Uterus (tissue), 4 donors: ENCODE measurements around the gene TMEM175. TPM values are rescaled to one million over a fixed set of nuclear protein-coding genes. Genes with fewer than 3 reads are reported as not detected.
"Not testable (repeated sequence)": the region's sequence is repeated elsewhere in the genome, so short reads cannot be mapped to it uniquely, and the experiment has no call there.

Experiments used
- DNase-seq, 2 donors: peaks; one replicate each; pipeline ENCODE4 v3.0.0-alpha.2; 2019 to 2020
- H3K27ac ChIP-seq, 2 donors: fragments of 200-600 bp; sonication (generic); 1 replicate in 1 of 2; 2 replicates in 1 of 2; pipeline ENCODE4 v1.5.1; 2016 to 2018
- H3K27me3 ChIP-seq, 2 donors: fragments of 200-600 bp; sonication (generic); one replicate each; pipeline ENCODE4 v1.5.1; 2018 to 2019; ENCODE audit warnings: control low read depth in 1 of 2
- H3K36me3 ChIP-seq, 2 donors: fragments of 200-600 bp; sonication (generic); one replicate each; pipeline ENCODE4 v1.5.1; 2019; ENCODE audit warnings: control low read depth in 1 of 2
- H3K4me1 ChIP-seq, 2 donors: fragments of 200-600 bp; sonication (generic); one replicate each; pipeline ENCODE4 v1.5.1; 2018 to 2019; ENCODE audit warnings: control low read depth in 1 of 2
- H3K4me3 ChIP-seq, 2 donors: fragments of 200-600 bp; sonication (generic); 1 replicate in 1 of 2; 2 replicates in 1 of 2; pipeline ENCODE4 v1.5.1; 2018 to 2019; ENCODE audit warnings: mild to moderate bottlenecking in 1 of 2
- H3K9me3 ChIP-seq, 2 donors: fragments of 200-600 bp; sonication (generic); one replicate each; pipeline ENCODE4 v1.5.1; 2019; ENCODE audit warnings: control low read depth in 1 of 2
- CTCF ChIP-seq, 4 experiments: fragments of 200-600 bp in 2 of 4; fragments of 450-650 bp in 2 of 4; sonication (generic) in 2 of 4; IDR thresholded peaks; one replicate each; pipeline ENCODE4 v1.5.1; 2016 to 2019; ENCODE audit warnings: antibody characterized with exemption in 4 of 4, mild to moderate bottlenecking in 2 of 4, moderate library complexity in 1 of 4
- POLR2A ChIP-seq, 2 donors: fragments of 450-650 bp; IDR thresholded peaks; one replicate each; pipeline ENCODE4 v1.6.1; 2016; ENCODE audit warnings: antibody characterized with exemption in 2 of 2, mild to moderate bottlenecking in 1 of 2, moderate library complexity in 1 of 2
- intact Hi-C: fragments of 100-400 bp; cut with DNase I; formaldehyde crosslinking; loops from one replicate; pipeline ENCODE4 v1.15.1; 2023; ENCODE audit warnings: low total_unique reads
- total RNA-seq, 4 donors: library from RNA; depleted of rRNA in 3 of 4; stranded (reverse); fragments of >200 nt in 3 of 4; gene quantifications; one replicate each; pipeline versions ENCODE4 v1.1.0 to v1.2.4, GENCODE V29; 2014 to 2023
- donor health status: DM: yes; HTN: yes; CAD: no.

The TMEM175 gene
- total RNA-seq, 4 donors from 2014 or later: 9.9 to 39.7 (median 26.3) TPM

- no peak for DNase-seq
- H3K9me3 ChIP-seq: no peaks in the 10 kb centered on the region
- TF ChIP-seq CTCF (IDR thresholded peaks at IDR 0.05): no peak
- no peak for TF ChIP-seq POLR2A (IDR thresholded peaks at IDR 0.05)
- peak overlapping the region; percentile 26 to 33 for H3K27ac ChIP-seq
- H3K27me3 ChIP-seq: no peaks in the 10 kb centered on the region
- H3K4me1 ChIP-seq: peaks cover 0 to 14% of the 10 kb centered on the region in 2 donors
- H3K36me3 ChIP-seq: no peaks in the 10 kb centered on the region
- H3K4me3 ChIP-seq: no peak overlapping the region
- intact Hi-C loops: no loop called here
These were observed 7.1 kb upstream of the TMEM175 start for GRCh38 chr4:925171-925570.

GRCh38 chr4:925771-926500 lies 6.3 kb upstream of the TMEM175 start:
- no peaks in the 10 kb centered on the region for H3K36me3 ChIP-seq
- intact Hi-C loops: no loop called here
- DNase-seq: no peak
- peaks cover 5 to 21% of the 10 kb centered on the region in 2 donors for H3K4me1 ChIP-seq
- H3K27ac ChIP-seq: peak overlapping the region in 1 of 2 donors; percentile 26
- no peaks in the 10 kb centered on the region for H3K9me3 ChIP-seq
- no peak overlapping the region for H3K4me3 ChIP-seq
- H3K27me3 ChIP-seq: no peaks in the 10 kb centered on the region
- no peak for TF ChIP-seq CTCF (IDR thresholded peaks at IDR 0.05)
- no peak for TF ChIP-seq POLR2A (IDR thresholded peaks at IDR 0.05)

- intact Hi-C loops: no loop called here
- DNase-seq: no peak
- no peak overlapping the region for H3K4me3 ChIP-seq
- no peaks in the 10 kb centered on the region for H3K27me3 ChIP-seq
- no peaks in the 10 kb centered on the region for H3K9me3 ChIP-seq
- no peak overlapping the region for H3K27ac ChIP-seq
- H3K36me3 ChIP-seq: no peaks in the 10 kb centered on the region
- H3K4me1 ChIP-seq: peaks cover 7 to 24% of the 10 kb centered on the region in 2 donors
- TF ChIP-seq POLR2A (IDR thresholded peaks at IDR 0.05) (no peak), CTCF (IDR thresholded peaks at IDR 0.05) (peak in 1 of 4 experiments; percentile 13)
These were observed 5.7 kb upstream of the TMEM175 start for GRCh38 chr4:926538-926937.

GRCh38 chr4:927566-927965 lies 4.7 kb upstream of the TMEM175 start:
- DNase-seq, H3K27ac ChIP-seq, H3K4me3 ChIP-seq, H3K27me3 ChIP-seq, H3K36me3 ChIP-seq, intact Hi-C loops, H3K9me3 ChIP-seq: not testable (repeated sequence)
- peaks cover 8 to 24% of the 10 kb centered on the region in 2 donors for H3K4me1 ChIP-seq

GRCh38 chr4:929096-929765 lies 3.0 kb upstream of the TMEM175 start:
- no peak overlapping the region for H3K4me3 ChIP-seq
- peaks cover 15 to 24% of the 10 kb centered on the region in 2 donors for H3K4me1 ChIP-seq
- H3K9me3 ChIP-seq: no peaks in the 10 kb centered on the region
- no peak overlapping the region for H3K27ac ChIP-seq
- H3K36me3 ChIP-seq: no peaks in the 10 kb centered on the region
- intact Hi-C loops: no loop called here
- no peak for DNase-seq
- H3K27me3 ChIP-seq: no peaks in the 10 kb centered on the region
- TF ChIP-seq POLR2A (IDR thresholded peaks at IDR 0.05) (no peak), CTCF (IDR thresholded peaks at IDR 0.05) (no peak)
